OCI-LY7 (cell line): Measurements from ENCODE around the gene EYS. TPM values are rescaled to one million over a fixed set of nuclear protein-coding genes. Genes with fewer than 3 reads are reported as not detected.

Source experiments
- BruUV-seq: library from RNA; stranded (reverse); fragments of 400-500 nt; replicated peaks from 2 replicates; lab custom pipeline; 2021; lab: Mats Ljungman, UMichigan
- CTCF ChIA-PET: fragments of 300-600 bp; sonication (Branson Sonifier 250); formaldehyde crosslinking; loops from one replicate; lab custom pipeline; 2022; ENCODE audit warnings: antibody characterized with exemption; ENCODE audit not compliant: unreplicated experiment; lab: Charles Lee
- POLR2A ChIA-PET: fragments of 300-600 bp; sonication (Branson Sonifier 250); formaldehyde crosslinking; loops from one replicate; lab custom pipeline; 2022; ENCODE audit warnings: antibody characterized with exemption; lab: Charles Lee
- DNase-seq: peaks from one replicate; pipeline ENCODE4 v3.0.0-alpha.2; 2015; ENCODE audit warnings: low spot score
- H2AFZ ChIP-seq: fragments of 200-600 bp; sonication (generic), shearing (Covaris generic); 2 replicates; pipeline ENCODE4 v1.6.1; 2014; ENCODE audit warnings: mild to moderate bottlenecking, antibody characterized with exemption, low read length, moderate library complexity
- H3K27ac ChIP-seq: fragments of 200-600 bp; sonication (generic); 2 replicates; pipeline ENCODE4 v1.5.1; 2014; ENCODE audit warnings: mixed run types, low read depth, mild to moderate bottlenecking, moderate library complexity, low read length, inconsistent platforms; ENCODE audit not compliant: poor library complexity, severe bottlenecking
- H3K36me3 ChIP-seq: fragments of 200-600 bp; sonication (generic); 2 replicates; pipeline ENCODE4 v1.6.1; 2014; ENCODE audit warnings: mild to moderate bottlenecking, antibody characterized with exemption, low read length, moderate library complexity, mixed read lengths; ENCODE audit not compliant: insufficient read depth
- H3K4me1 ChIP-seq: fragments of 200-600 bp; sonication (generic); 2 replicates; pipeline ENCODE4 v1.5.1; 2014; ENCODE audit warnings: mild to moderate bottlenecking, low read length; ENCODE audit not compliant: insufficient read depth, poor library complexity, severe bottlenecking
- H3K4me2 ChIP-seq: fragments of 200-600 bp; sonication (generic); 2 replicates; pipeline ENCODE4 v1.6.1; 2014; ENCODE audit warnings: mild to moderate bottlenecking, low read length
- H3K4me3 ChIP-seq: fragments of 200-600 bp; sonication (generic); 2 replicates; pipeline ENCODE4 v1.5.1; 2014; ENCODE audit warnings: mild to moderate bottlenecking, low read depth, low read length; ENCODE audit not compliant: poor library complexity, severe bottlenecking
- H3K79me2 ChIP-seq: fragments of 200-600 bp; sonication (generic); 2 replicates; pipeline ENCODE4 v1.6.1; 2016; ENCODE audit warnings: low read depth, mild to moderate bottlenecking, low read length, moderate library complexity, mixed read lengths; ENCODE audit not compliant: insufficient read depth
- H3K9me2 ChIP-seq: fragments of 200-600 bp; sonication (generic); 2 replicates; pipeline ENCODE4 v1.6.1; 2016; ENCODE audit warnings: mild to moderate bottlenecking, low read length, mixed read lengths; ENCODE audit not compliant: insufficient read depth
- H3K9me3 ChIP-seq: fragments of 200-600 bp; sonication (generic); 2 replicates; pipeline ENCODE4 v1.6.1; 2014; ENCODE audit warnings: mild to moderate bottlenecking, mixed run types, low read length, mixed read lengths
- H4K20me1 ChIP-seq: fragments of 200-600 bp; sonication (generic); 2 replicates; pipeline ENCODE4 v1.6.1; 2014; ENCODE audit warnings: mild to moderate bottlenecking, antibody characterized with exemption, low read length, moderate library complexity, mixed read lengths; ENCODE audit not compliant: insufficient read depth
- EZH2phosphoT487 ChIP-seq: fragments of 200-600 bp; sonication (generic); IDR thresholded peaks from 2 replicates; pipeline ENCODE4 v1.6.1; 2018; ENCODE audit warnings: low read depth, borderline replicate concordance, mild to moderate bottlenecking, mixed run types, antibody characterized with exemption, low read length, moderate library complexity, mixed read lengths
- intact Hi-C: fragments of 100-400 bp; cut with micrococcal nuclease; formaldehyde crosslinking; loops from one replicate; pipeline ENCODE4 v1.10.0; 2022; ENCODE audit not compliant: unreplicated experiment
- total RNA-seq, 2 experiments: library from RNA; depleted of rRNA in 1 of 2; stranded (reverse); fragments of >200 nt in 1 of 2; shearing (Covaris generic) in 1 of 2; gene quantifications; 2 replicates each; pipeline ENCODE4 v1.2.3, GENCODE V29; 2014 to 2022
- TF ChIP-seq, protein P1 (sequence below): fragments of 200-600 bp; sonication (generic); conservative IDR thresholded peaks from 2 replicates; pipeline ENCODE4 v1.5.1; 2014; ENCODE audit warnings: mild to moderate bottlenecking, antibody characterized with exemption, low read length, moderate library complexity, mixed read lengths

Gene EYS
- total RNA-seq, 2 experiments from 2014 or later = not detected

DNA sequence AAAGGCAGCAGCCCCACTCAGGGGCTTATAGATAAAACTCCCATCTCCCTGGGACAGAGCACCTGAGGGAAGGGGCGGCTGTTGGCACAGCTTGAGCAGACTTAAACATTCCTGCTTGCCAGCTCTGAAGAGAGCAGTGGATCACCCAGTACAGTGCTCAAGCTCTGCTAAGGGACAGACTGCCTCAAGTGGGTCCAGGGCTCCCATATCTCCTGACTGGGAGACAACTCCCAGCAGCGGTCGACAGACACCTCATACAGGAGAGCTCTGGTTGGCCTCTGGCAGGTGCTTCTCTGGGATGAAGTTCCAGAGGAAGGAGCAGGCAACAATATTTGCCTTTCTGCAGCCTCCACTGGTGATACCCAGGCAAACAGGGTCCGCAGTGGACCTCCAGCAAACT is 810.1 kb downstream of the EYS start:
- Histone ChIP-seq H3K36me3 (no peaks in the 10 kb centered on the region), H4K20me1 (no peaks in the 10 kb centered on the region), H2AFZ (no peak overlapping the region), H3K9me2 (no peaks in the 10 kb centered on the region), H3K4me2 (no peak overlapping the region), H3K79me2 (no peaks in the 10 kb centered on the region), H3K9me3 (no peaks in the 10 kb centered on the region), H3K4me1 (no peaks in the 10 kb centered on the region), H3K27ac (no peak overlapping the region), H3K4me3 (no peak overlapping the region)
- no peak for DNase-seq
- TF ChIP-seq, protein P1, sequence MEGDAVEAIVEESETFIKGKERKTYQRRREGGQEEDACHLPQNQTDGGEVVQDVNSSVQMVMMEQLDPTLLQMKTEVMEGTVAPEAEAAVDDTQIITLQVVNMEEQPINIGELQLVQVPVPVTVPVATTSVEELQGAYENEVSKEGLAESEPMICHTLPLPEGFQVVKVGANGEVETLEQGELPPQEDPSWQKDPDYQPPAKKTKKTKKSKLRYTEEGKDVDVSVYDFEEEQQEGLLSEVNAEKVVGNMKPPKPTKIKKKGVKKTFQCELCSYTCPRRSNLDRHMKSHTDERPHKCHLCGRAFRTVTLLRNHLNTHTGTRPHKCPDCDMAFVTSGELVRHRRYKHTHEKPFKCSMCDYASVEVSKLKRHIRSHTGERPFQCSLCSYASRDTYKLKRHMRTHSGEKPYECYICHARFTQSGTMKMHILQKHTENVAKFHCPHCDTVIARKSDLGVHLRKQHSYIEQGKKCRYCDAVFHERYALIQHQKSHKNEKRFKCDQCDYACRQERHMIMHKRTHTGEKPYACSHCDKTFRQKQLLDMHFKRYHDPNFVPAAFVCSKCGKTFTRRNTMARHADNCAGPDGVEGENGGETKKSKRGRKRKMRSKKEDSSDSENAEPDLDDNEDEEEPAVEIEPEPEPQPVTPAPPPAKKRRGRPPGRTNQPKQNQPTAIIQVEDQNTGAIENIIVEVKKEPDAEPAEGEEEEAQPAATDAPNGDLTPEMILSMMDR = no peak
- TF ChIP-seq EZH2phosphoT487 = no peak
- POLR2A ChIA-PET = interaction anchor here (1.0 kb wide), 1 partner anchor 9 kb away, joined by 3 read pairs; no protein-coding TSS in a partner anchor
- intact Hi-C loops = no loop called here
- CTCF ChIA-PET = no interaction called here
- no TSS peak for BruUV-seq

DNA sequence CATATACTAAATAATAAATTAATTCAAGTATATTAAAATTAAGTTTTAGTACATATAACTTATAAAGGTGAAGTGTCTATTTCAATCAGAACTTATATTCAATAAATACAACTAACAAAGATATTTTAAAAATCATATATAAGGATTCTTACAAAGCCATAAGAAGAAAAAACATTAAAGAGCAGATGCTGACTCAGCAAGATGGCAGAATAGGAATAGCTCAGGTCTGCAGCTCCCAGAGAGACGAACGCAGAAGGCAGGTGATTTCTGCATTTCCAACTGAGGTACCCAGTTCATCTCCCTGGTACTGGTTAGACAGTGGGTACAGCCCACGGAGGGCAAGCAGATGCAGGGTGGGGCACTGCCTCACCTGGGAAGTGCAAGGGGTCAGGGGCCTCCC is 811.1 kb downstream of the EYS start:
- Histone ChIP-seq H3K27ac (no peak overlapping the region), H3K79me2 (no peaks in the 10 kb centered on the region), H4K20me1 (no peaks in the 10 kb centered on the region), H3K9me2 (no peaks in the 10 kb centered on the region), H3K4me1 (no peaks in the 10 kb centered on the region), H3K4me2 (no peak overlapping the region), H3K36me3 (no peaks in the 10 kb centered on the region), H3K9me3 (no peaks in the 10 kb centered on the region), H3K4me3 (no peak overlapping the region), H2AFZ (no peak overlapping the region)
- no peak for TF ChIP-seq EZH2phosphoT487
- TF ChIP-seq, protein P1 = no peak
- intact Hi-C loops = no loop called here
- ChIA-PET CTCF (no interaction called here), POLR2A (no interaction called here)
- no peak for DNase-seq
- no TSS peak for BruUV-seq

DNA sequence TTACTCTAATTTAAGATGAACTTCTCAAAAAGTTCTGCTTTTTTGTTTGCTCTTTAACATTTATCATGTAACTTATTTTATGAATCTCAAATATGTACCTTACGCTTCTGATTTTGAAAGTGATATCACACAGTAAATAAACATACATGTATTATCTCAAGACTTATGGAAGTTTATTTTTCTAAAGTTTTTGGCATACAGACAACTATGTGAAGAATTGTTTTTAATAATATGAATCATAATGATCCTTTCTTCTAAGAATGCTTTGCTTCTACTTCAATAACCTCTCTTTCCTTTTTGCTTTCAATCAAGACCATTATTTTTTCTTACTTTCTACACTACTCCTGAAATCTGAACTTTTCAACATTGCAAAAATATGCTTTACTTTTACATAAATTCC is 816.4 kb downstream of the EYS start:
- intact Hi-C loops = no loop called here
- Histone ChIP-seq H4K20me1 (no peaks in the 10 kb centered on the region), H3K27ac (no peak overlapping the region), H3K36me3 (no peaks in the 10 kb centered on the region), H2AFZ (no peak overlapping the region), H3K4me3 (no peak overlapping the region), H3K9me2 (no peaks in the 10 kb centered on the region), H3K4me1 (no peaks in the 10 kb centered on the region), H3K9me3 (no peaks in the 10 kb centered on the region), H3K4me2 (no peak overlapping the region), H3K79me2 (no peaks in the 10 kb centered on the region)
- BruUV-seq = no TSS peak
- no peak for TF ChIP-seq EZH2phosphoT487
- TF ChIP-seq, protein P1 = no peak
- CTCF ChIA-PET = no interaction called here
- POLR2A ChIA-PET = no interaction called here
- no peak for DNase-seq
